Stimulated activated CD4-positive, alpha-beta T cell treated with anti-CD3 and anti-CD28 coated beads, Interleukin-2, amount 100 ng/mL, for 4 hours (primary cell): ENCODE data around the gene KLK6.
A peak's percentile ranks its signal among the peaks of the same experiment; 100 is the strongest.

Source experiments
- DNase-seq: peaks from one replicate; pipeline ENCODE4 v3.0.0-alpha.2; 2020; ENCODE audit warnings: low read depth

The KLK6 gene

DNA sequence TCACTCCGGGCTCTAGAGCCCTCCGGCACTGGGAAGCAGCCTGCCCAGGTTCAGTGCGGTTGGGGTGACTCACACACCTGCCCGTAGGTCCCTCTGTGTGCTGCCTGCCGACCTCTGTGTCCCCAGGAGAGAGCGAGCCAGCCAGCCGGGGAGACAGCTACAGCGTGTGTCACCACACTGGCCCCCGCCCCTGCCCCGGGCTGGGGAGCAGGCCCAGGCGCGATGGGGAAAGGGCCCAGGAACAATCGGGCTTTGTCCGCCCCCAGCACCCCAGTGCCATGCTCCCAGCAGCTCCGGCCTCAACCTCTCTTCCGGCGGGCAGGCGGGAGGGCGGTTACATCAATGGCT lies at the start of gene KLK6:
Gene KLK6, minus strand, starts transcription at position 179 of the 348 bp plus-strand sequence. CDS start 1,487 bp downstream, outside the sequence.
- no peak for DNase-seq

DNA sequence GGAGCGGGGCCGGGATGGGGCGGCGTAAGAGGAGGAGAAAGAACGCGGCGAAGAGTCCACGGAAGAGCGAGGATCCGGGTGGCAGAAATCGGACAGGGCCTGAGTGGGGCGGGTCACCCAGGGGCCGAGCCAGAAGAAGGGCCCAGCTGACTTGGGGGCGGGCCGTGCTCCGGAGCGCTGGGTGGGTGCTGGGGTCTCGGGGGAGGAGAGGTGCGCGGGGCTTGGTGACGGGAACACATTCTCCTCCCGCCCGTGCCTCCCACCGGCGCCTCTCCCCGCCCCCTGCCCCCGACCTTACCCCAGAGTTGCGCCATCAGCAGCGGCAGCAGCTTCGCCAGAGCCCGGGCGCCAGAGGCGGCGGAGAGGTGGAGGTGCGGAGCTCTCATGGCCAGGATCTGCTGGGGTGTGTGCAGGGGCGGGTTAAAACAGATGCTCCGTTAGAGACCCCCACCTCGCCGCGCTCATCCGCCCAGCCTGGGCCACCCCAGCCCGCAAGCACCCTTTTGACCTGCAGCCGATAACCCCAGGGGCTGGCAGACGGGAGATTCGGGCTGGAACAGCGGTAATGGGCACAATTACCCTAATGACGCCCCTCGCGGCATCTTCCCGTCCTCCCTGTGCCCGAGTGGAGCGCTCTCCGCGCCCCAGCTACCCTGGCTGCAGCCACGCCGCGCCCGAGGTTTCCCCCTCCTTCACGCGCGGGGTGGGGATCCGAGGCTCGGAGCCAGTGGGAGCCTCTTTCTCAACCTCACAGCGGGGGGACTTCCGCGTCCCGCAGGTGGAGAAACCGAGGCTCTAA lies 49.6 kb upstream of the KLK6 start:
- no peak for DNase-seq

DNA sequence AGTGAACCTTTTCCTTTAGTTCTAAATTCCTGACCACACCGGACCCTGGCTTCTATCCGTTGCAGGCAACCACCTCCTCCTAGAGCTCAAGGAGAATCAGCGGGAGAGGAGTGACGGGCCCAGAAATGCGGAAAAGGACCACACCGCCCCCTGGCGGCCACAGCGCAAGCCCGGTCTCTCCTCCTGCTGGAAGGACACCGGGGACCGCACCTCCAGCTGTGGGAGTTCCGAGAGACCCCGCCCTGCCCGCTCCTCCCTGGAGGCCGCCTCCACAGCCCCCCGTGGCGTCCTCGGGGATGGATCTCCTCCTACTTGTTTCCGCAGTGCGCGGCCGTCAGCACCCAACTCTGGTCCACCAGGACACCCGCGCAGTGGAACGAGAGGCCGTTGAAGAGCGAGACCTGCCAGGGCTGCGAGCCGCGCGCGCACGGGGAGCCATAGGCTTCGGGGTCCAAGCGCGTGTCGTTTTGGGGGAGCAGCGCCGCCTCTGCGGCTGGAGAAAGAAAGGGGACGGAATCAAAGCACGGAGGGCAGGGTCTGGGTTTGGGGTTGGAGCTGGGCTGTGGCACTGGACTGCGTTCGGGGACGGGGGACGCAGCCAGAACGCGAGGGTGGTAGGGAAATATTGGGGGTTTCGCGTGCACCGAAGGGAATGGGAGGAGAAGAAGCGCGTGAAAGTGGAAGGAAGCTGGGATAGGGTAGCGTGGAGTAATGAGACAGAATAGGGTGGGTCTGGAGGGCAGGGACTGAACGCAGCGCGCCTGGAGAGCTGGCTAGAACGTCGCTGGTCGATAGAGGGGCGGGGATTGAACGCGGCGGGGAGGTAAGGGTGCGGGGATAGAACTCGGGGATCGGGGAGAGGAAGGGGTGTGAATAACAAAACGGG lies 47.6 kb upstream of the KLK6 start:
- peak; percentile 26 for DNase-seq

DNA sequence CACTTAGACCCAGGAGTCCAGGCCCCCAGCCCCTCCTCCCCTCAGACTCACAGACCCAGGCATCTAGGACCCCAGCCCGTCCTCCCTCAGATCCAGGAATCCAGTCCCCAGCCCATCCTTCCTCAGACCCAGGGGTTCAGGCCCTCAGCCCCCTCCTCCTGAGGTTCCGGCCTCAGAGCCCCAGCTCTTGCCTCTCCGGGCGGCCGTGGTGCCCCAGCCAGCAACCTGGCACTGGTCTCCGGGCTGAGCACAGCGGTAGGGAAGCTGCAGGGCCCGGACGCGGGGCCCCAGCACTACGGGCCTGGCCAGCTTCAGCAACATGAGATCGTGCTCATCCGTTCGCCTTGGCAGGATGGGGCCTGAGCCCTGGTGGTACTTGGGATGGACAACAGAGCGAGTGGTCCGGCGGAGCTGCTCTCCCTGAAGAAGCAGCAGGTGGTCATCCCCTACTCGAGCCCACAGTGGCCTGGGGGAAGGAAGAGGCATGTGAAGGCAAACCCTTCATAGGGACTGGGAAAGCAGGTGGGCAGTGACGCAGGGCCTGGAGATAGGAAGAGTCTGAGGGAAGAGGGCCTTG lies 46.4 kb upstream of the KLK6 start:
- DNase-seq = no peak

DNA sequence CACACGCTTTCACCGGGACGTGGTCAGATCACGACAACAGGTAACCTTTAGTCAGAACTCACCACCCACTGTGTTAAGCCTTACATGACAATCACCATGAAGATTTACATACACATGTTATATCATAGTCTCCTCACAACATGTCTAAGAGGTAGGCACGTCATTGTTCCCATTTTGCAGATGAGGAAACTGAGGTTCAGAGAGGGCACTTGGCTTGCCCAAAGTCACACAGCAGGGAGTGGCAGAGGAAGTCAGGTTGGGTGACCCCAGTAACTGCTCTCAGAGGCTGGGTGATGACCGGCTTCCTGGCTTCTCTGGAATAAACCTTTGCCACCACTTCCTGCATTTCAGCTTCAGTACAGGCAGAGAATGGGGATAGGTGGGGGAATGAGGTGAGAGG lies 44.9 kb upstream of the KLK6 start:
- no peak for DNase-seq

DNA sequence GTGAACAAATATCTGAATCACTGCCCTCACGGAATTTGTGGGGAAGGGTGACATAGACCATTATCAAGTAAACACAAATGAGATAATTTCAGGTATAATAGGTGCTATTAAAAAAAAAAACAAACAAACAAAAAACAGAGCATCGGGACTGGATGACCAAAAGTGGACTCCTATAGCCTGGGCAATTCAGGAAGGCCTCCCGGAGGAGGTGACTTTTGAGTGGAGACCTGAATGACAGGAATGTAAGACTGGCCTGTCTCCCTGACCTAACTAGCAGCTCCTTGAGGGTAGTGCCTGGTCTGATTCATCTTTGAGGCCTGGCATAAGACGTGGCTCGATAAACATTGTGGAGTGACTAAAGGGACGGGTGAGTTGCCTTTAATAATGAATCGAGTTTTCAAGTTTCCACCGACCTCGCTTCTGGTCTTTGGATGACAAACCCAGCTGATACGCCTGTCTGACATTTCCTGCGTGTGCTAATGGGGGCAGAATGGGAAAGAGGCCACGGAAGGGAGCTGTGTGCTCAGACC lies 43.3 kb upstream of the KLK6 start:
- no peak for DNase-seq

DNA sequence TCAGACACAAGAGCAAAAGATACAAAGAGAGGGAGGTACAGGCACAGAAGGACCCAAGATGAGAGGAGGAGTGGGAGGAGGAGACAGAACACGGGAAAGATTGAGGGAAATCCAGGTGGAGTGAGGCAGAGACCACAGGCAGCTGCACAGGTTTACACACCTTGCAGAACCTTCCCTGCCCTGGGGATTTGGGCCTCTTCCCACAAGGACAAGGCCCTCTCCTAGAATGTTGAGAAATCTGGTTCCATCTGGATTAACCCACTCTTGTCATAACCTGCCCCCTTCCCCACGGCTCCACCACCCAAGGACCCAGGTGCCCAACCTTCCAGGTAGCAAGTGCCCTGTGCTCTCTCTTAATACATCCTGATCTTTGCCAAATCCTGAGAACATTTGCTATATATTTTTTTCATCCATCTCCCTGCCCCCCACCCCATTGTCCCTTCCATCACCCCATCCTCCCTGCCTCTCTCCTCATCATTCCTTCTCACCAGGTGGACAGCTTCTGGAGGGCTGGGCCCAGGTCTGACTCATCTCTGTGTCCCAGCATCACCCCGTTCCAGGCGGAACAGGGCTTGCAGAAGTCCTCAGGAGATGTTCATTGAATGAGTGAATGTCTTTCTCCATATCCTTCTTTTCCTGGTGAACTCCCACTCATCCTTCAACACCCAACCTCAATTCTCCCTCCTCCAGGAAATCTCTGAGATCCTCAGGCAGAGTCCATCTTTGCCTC lies 40.8 kb upstream of the KLK6 start:
- no peak for DNase-seq

DNA sequence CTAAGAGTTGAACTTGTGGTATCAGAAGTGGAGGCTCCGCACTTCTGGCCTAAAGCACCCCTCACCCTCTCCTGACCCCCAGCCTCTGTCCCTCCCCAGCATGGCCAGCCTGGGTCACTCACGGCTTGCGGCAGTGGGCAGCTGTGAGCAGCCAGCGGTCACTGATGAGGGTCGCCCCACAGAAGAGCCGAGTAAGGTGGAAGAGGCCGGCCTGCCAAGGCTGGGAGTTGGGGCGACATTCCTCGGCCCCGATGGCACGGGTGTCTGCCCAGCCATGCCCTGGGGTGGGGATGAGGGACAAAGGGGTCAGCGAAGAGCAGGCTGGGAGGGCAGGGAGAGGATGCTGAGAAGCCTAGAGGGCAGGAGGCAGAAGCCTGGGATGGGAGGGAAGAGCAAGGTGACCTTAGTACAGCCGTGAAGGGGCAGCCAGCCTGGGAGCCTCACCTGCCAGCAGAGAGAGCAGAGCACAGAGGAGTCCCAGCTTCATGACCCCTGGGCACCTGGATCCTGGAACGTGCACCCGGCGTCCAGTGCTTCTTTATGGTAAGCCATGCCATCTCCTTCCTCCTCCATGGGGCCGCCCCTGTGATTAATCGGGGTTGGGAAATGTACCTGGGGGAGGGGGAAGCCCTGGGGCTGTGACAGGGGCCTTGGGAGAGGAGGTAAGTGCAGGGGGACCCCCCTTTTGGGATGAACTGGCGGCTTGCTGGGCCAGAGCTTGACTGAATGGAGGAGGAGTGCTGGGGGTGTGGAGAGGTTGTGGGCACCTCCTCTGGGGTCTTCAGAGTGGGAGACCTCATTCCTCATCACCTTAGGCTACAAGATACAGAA lies 39.9 kb upstream of the KLK6 start:
- DNase-seq = no peak

DNA sequence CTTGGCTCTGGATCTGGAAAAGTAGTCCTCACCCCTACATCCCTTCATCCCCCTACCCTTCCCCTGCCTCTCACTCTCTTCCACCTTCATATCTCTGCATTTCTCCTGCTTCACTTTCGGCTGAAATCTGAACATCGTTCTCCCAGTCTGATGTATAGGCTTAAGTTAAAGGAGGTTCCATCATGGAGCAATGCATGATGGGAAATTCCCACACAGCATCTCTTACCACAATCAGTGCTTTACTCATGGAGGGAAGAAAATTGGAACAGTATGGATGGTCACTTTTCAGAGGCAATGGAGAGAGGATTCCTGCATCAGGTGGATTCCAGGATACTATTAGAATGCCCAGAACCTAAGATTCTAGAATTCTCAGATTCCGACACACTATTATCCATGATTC lies 38.1 kb upstream of the KLK6 start:
- no peak for DNase-seq

DNA sequence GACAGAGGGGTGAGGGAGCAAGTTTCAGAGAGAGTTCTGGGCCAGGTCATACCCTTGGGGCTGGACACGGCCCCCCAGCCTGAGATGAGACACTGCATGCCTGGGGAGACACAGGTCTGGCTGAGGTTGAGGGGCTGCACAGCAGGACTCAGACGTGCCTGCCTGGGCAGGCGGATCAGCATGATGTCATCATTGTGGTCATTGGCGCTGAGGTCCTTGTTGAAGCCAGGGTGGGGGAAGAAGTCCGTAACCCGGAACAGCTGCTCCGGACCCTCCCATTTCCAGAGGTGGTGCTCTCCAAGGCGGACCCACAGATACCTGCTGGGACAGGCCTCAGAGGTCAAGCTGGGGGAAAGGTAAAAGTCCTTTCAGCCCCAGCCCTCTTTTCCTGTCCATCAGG lies 37.0 kb upstream of the KLK6 start:
- no peak for DNase-seq

DNA sequence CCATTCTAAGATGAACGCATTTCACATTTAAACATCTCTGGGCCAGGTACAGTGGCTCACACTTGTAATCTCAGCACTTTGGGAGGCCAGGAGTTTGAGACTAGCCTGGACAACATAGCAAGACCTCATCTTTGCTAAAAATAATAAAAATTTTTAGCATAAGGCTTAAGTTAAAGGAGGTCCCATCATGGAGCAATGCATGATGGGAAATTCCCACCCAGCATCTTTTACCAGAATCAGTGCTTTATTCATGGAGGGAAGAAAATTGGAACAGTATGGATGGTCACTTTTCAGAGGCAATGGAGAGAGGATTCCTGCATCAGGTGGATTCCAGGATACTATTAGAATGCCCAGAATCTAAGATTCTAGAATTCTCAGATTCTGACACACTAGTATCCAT lies 35.9 kb upstream of the KLK6 start:
- no peak for DNase-seq

DNA sequence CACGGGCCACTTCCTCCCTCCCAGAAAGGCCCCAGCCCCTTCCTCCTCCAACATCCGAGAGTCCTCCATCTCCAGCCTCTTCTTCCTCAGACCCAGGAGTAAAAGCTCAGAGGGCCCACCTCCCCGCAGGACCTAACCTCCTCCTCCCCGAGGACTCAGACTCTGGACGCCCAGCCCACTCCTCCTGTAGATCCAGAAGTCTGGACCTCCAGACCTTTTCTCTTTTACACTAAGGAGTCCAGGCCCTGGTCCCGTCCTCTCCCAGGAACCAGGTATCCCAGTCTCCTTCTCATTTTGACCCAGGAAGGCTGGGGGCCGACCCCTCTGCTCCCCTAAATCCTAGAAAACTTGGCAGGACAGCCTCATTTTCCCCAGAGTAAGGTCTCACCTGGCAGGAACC lies 33.9 kb upstream of the KLK6 start:
- DNase-seq = no peak

DNA sequence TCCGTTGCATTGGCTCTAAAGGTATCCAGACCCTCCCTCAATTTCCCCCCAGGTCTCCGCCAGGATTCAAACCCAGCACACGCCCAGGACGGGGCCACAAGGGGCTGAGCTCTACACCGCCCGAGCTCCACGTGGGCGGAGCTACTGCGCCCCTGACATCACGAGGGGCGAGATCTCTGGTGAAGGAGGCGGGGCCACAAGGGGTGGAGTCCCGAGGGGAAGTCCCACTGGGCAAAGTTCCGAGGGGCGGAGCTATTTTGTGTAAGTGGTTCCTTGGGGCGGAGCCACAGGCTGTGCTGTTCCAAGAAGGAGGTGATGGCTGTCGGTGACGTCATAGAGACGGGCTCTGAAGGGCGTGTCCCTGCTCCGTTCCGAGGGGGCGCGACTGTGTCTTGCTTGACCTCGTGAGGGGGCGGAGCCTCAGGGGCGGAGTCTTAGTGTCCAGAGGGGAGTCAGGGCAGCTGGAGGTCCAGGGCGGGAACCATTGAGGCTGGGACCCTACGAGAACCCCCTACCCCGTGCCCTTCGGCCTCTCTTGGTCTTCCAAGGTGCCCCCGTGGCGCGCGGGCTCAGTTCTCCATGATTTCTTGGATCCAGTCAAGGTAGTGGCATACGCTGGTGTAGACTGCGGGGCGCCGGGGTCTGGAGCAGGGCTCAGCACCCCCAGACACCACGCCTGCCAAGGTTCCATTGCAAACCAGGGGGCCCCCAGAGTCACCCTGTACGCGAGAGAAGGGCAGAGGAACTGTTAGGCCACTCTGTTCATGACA lies 33.3 kb upstream of the KLK6 start:
- DNase-seq = no peak

DNA sequence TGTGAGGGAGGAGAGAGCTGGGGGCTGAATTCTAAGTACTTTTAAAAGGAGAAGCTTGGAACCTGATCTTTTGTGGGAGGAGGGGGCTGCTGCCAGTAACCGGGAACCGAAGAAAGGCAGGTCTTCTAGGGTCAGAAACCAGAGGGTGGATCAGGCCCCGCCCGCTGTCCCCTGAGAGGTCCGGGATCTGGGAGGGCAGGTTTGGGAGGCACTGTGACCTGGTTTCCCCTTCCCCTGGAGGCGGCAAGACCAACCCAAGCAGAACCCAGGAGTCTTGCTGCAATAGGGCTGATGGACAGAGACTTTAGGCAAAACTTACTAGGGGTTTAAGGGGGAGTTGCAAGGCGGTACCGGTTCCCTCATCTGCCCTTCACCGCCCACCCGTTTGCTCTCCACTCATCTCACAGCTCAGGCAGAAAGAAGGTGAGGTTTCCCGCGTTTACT lies 32.7 kb upstream of the KLK6 start:
- no peak for DNase-seq

DNA sequence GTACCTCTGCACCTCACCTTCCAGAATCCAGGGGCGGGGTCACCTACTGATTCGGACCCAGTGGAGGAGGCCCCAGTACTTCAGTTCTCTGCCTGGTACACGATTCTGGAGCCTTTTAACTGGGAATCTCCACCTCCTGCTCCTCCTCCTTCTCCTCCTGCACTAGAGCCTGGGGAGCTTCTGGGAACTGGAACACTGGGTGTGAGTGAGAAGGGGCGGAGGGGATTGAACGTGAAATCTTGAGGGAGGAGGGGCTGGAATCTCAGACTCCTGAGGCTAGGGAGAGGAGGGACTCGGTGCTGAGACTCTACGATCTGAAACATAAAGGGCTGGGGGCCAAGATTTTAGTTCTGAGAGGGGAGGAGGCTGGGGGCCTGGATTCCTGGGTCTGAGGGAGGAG lies 32.1 kb upstream of the KLK6 start, which contains the start of gene KLK8:
Gene KLK8, minus strand, starts transcription at position 90 of the 400 bp plus-strand sequence. CDS start 437 bp downstream, outside the sequence.
- DNase-seq = no peak

DNA sequence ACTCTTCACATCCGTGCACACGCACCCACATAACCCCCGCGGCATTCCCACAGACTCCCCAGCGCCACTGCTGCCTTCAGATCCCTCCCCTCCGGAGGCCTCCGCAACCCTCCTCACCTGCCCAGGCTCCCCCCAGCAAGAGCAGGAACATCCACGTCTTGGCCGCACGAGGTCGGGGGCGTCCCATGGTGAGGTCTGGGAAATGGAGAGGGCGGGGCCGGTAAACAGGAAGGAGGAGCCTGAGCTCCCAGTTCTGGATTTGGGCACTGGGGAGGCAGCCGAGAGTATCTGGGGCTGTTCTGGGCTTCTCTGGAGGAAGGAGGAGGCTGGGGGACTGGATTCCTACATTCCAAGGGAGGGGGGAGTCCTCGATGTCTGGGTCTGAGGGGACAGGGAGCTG lies 31.6 kb upstream of the KLK6 start:
- no peak for DNase-seq

DNA sequence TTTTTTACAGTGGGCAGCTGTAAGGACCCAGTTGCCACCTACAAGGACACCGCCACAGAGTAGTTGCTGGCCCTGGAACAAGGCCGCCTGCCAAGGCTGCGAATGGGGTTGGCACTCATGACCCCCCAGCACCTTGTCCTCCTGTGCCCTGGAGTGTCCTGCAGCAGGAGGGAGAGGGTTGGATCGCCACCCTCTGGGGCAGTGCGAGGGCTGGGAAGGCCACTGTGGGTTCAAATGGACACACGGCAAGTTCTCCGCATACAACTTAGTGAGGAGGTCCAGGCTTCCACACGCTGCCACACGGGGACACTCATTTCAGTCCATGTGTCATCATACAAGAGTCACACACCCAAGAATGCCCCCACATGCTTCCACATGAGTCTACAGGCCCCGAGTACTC lies 31.0 kb upstream of the KLK6 start:
- no peak for DNase-seq

DNA sequence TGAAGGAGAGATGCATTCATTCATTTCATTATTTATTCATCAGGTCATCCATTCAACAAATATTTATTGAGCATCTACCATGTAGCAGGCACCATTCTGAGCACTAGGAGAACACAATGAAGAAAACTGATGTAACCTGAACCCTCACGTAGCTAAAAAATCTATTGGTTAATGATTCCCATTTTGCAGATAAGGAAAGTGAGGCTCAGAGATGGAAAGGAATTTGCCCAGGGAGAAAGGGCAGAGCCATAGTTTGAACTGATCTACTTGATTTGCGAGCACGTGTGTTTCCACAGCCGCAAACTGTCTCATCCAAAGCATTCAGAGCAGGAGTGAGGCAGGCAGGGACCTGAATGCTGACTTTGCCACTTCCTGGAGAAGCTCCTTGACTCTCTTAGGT lies 29.3 kb upstream of the KLK6 start:
- DNase-seq = no peak

DNA sequence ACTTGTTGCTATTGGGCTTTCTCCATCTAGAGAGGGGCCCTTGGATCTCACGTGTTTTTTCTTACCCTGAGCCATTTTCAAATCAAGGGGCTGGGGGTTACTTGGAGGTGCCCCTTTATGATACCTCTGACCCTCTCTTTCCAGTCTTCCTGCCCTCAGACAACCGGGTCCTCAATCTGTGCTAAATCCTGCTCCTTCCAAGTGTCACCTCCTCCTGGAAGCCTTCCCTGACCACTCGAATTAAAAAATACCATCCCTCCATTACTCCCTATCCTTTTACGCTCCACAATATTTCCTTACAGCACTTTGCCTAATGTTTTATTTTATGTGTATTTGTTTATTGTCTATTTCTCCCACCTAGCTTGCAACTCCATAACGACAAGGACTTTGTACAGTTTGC lies 28.7 kb upstream of the KLK6 start:
- DNase-seq = no peak

DNA sequence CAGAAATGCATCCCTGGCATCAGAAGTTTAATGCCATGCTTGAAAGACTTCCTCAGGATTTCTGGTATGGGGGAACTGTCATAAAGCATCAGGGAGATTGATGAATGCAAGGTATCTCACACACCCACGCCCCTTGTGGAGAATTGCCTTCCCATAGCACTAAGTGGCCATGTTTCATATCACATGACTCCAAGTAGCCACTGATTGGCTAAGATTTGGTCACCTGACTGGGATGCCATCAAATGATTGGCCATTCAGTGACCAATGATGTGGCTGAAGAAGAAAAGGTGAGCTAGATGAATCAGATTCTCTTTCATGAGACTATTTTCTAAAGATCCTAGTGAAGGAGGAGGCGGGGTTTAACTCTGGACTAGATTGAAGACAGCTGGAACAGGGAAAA lies 24.7 kb upstream of the KLK6 start:
- no peak for DNase-seq
